Stimulated activated CD4-positive, alpha-beta T cell treated with anti-CD3 and anti-CD28 coated beads, TNF-alpha, amount 100 ng/mL, for 24 hours (primary cell): ENCODE results near the gene IARS1.
A peak's percentile ranks its signal among the peaks of the same experiment; 100 is the strongest.

Experiments
- DNase-seq, 3 experiments: peaks; one replicate each; pipeline ENCODE4 v3.0.0-alpha.2; 2020; ENCODE audit warnings: low read depth in 3 of 3

The IARS1 gene

DNA sequence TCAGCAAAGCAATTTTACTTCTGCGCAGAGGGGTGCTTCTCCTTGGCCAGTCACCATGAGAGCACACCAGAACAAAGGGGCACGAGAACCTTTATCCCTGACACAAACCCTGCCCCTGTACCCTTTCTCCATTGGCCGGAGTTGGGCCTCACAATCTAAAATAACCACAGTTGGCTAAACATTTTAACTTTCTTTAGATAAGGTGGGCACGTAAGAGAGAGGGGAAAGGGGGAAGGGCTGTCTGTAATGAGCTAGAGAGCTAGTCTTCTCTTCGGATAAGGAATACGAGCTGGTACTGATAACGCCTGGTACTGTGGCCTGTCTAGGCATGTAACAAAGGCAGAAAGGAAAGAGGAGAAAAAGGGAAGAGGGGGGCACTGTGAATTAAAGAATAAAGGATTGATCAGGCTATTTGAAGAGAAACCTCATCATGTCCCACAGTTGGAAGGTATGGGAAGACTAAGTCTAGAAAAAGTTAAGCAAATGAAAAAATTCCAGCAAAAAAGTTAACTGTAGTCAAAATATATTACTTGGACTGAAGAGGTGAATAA lies 1.8 kb upstream of the IARS1 start:
- no peak for DNase-seq

DNA sequence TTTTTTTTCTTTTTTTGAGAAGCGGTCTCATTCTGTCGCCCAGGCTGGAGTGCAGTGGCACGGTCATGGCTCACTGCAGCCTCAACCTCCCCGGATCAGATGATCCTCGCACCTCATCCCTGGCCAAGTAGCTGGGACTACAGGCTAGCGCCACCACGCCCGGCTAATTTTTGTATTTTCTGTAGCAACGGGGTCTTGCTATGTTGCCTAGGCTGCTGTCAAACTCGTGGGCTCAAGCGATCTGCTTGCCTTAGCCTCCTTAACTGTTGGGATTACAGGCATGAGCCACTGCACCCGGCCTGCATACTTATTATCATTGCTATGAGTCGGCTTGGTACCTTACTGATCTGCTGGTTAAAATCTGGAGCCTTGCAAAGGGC lies 790 bp upstream of the IARS1 start:
- peak in 1 of 3 experiments; percentile 6 for DNase-seq

DNA sequence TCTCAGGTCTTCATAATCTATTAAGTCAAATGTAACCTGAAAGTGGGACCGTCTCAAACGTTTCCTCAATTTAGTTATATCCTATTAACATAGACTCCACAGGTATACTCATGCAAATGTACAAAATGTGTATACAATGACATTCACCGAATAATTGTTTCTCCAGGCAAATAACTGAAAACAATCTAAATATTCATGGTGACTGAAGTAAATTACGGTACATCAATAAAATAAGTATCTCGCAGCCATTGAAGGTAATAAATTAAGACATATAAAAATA lies 482 bp downstream of the IARS1 start:
- DNase-seq: no peak

DNA sequence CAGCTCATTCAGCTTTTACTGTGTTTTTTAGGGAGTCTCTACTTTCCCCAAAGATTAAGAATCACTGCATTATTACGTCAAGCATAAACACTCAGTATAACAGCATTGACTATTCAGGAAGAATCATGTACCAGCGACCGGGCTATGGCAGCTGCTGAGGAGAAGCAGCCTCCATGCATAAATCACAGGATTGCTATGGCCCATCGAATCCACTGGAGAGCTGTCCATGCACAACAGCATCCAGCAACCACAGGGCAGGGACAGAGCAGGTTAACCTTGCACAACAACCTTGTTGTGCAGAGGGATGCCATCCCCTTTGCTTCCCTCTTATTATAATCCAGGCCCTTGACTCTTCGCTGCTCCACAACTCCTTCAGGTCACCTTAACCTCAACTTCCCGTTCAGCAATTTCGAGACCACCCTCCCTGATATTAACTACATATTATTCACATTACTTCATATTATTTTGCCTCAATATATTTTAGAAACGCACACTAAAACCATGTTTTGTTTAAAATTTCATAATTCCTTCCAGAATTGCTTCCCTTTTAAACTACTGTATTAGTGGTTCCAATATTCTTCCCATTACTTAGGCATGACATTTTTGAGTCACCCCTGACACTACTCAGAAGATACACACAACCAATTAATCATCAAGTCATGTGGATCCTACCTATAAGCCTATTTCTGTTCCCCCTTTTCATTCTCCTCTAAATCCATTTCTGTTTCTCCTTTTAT lies 991 bp downstream of the IARS1 start:
- DNase-seq: no peak

DNA sequence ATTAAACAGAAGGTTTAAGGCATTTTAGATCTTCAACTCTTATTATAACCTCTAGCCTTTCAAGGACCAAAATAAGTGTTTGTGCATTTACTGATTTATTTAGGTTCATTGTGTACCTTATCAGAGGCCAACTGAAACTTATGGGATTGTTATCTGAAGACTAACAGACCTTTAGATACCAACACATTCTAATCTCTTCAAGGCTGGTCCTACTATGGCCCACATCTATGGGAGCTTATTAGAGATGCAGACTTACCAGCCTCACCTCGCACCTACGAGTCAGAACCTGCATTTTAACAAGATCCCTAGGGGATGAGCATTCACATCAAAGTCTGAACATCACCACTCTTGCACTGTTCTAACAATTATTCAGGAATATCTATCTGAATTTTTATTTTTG lies 1.9 kb downstream of the IARS1 start:
- no peak for DNase-seq

DNA sequence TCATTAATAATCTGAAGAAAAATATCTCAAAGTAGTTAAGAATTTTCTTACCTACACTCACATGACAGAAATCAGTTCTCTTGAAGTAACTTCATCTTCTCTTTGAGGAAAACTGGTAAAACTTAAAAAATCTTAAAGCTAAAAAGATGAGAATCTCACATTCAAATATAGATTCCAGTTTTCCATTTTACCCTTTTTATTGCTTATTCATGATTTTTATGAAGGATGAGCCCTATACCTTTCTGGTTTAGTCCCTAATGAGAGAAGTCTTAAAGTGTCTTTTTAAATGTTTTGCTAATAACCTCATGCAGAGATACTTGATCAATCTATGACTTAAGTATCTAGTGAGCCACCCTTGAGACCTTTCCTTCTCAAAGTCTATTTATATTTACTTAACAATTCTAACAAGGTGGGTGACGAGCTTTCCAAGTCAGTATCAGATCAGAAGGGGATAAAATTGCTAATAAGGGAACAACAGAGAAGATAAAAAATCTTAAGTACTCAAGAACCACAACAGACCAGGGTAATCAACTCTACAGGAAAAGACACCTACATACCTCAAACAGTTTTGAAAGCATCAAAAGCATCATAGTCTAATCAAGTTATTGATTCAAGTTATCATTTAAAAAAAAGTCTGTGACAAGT lies 2.6 kb downstream of the IARS1 start:
- DNase-seq: no peak

DNA sequence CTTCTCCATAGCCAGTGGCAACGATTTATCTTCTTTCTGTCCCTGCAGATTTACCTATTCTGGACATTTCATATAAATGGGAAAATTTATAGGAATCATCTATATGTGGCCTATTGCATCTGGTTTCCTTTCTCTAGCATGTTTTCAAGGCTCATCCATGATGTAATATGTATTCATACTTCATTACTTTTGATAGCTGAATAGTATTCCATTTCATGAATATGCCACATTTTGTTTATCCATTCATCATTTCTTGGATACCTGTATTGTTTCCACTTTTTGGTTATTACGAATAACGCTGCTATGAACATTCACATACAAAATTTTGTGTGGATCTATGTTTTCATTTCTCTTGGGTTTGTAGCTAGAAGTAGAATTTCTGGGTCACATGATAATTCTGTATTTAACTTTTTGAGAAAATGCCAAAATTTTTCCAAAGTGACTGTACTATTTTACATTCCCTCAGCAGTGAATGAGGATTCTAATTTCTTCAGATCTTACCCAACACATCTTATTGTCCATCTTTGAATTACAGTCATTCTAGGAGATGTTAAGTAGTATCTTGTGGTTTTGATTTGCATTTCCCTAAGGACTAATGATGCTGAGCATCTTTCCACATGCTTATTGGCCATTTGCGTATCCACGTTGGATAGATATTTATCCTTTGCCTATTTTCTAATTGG lies 3.6 kb downstream of the IARS1 start:
- no peak for DNase-seq

DNA sequence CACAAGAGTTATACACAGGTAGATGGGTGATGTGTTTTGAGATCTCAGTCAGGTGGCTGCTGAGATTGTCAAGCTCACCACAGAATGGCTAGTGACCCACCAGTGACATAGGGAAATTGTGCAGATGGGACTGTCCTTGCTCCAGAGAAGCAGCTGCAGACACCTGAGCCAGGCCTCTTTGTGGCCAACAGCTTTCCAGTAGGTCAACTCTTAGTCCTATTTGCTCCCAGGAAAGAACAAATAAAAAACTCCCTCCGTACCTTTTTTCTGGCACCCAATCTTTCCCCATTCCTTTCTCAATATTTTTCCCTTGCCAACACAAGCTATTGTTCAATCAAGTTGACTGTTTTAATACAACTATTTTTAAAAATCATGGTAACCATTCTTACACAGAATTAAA lies 14.2 kb downstream of the IARS1 start:
- no peak for DNase-seq

DNA sequence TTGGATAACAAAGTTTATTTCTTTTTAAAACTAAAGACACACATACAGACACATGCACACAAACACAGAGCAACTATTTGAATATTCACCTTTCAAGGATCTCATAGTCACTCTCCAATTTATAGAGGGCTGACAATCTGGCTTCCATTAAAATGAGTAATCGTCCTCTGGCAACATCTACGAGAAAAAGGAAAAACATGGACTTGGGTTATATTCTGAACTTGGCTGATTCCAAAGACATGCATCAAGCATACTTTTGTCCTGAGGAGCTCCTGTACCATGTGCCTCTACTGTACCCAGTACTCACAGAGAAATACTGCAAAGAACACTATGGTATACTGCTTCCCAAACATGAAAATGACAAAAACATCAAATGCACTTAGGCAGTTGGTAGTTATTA lies 15.4 kb downstream of the IARS1 start:
- DNase-seq: no peak

DNA sequence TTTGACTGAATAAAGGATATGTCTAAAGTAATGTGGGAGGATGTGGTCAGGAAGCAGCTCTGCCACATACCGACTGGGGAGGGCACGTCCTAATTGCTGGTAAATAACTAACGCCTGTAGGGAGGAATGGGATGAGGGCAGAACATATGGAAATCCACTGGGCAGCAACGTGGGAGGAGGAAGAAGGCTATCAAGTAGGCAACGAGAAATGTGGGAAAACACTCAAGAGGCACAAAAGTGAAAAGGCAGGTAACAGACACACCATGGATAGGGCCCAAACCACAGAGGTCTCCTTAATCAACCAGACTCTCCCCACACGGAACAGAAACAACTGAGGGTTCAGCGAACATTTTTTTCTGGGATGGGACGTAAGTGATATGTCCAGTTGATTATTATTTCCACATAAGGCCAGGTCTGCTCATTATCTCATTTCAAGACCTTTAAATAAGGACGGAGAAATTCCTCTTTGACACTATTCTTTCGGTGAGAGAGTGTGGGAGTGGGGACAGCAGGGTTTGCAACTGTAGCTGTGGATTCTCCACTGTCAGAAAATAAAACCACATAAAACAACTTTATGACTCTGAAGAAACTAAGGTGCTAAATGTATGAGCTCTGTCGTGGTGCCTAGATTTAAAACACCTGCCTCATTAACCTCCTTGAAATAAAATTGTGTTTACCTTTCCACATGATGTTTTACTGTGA lies 17.0 kb downstream of the IARS1 start:
- DNase-seq: no peak

DNA sequence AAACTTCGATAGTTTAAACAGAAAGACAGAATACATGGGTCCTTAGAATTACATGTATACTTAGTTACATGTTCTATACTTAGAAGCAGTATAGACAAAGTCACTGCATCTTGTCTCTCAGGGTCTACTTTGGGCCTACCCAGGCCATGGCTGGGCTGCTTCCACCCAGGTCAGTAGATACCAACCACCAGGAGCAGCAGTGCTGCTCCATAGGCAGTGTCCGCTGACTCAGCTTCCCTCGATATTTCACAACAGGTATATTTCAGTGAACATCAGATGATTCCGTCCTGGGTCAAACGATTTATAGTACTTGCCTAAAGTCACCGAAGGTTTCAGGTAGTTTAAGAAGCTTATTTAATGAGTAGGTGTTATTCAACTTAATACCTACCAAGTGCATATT lies 18.0 kb downstream of the IARS1 start:
- DNase-seq: no peak

DNA sequence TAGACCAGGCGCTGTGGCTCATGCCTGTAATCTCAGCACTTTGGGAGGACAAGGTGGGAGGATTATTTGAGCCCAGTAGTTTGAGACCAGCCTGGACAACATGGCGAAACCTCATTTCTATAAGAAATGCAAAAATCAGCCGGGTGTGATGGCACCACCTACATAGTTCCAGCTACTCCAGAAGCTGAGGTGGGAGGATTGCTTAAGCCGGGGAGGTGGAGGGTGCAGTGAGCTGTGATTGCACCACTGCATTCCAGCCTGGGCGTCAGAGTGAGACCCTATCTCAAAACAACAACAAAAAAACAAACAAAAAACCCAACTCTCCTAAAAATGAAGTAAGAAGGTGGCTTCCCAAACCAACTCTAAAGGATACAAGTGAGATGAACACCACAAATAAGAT lies 23.0 kb downstream of the IARS1 start:
- no peak for DNase-seq

DNA sequence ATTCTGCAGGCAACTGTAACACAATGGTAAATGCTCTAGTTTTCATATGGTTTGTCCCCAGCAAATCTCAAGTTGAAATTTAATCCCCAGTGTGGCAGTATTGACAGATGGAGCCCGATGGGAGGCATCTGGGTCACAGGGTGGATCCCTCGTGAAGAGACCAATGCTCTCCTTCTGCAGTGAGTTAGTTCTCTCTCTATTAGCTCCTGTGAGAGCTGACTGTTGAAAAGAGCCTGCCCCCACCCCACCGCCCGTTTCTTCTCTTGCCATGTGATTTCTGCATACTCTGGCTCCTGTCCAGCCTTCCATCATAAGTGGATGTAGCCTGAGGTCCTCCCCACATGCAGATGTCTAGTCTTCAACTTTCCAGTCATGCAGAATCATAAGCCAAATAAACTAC lies 27.0 kb downstream of the IARS1 start:
- DNase-seq: no peak

DNA sequence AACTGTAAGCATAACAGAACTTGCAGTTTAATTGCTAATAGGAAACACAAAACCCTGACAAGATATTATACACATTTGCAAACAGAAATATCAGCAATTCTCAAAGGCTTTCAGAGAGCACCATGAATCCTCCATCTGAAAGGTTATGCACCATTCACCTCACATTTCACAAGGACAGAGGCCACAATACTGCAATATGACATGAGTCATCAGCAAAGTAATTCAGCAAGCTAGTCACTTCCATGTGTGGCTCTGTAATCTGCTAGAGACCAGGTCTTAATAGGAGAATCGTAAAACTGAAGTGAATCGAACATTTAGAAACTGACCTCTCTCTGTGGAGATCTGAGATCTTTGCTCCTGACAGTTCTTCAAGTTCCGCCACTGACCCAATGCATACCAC lies 28.3 kb downstream of the IARS1 start:
- no peak for DNase-seq

DNA sequence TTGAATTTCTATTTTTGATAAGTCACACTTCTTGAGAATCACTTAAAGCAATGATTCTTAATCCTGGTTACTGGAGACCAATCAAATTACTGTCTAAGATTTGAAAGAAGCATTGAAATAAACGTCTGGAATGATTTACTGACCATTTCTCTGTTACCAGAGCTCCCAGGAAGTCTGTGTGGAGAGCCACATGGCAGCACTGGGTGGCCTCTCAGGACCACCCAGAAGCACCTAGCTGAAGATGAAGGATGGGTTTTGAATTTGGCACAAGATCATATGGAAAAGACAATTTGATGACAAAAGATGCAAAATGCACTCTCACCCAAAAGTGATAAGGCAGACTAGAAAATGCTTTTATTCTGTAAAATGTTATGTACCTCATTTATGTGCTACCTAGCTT lies 30.4 kb downstream of the IARS1 start:
- no peak for DNase-seq

DNA sequence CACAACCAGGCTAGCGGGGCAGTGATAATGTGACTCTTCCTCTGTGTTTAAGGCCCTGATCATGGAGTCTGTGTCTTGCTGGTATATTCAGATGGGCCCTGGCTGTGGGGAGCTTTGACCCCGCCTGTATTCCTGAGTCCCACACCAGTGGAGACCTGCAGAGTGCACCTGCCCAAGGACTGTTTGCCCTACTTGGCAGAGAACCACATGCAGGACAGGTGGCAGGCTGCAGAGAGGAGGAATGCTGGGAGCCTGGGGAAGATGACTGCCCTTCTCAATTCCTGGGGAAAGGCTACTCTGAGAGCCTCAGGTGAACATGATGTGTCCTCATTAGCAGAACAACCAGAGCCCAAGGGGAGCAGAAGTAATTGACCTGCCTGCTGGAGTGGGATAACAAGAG lies 36.2 kb downstream of the IARS1 start:
- DNase-seq: no peak

DNA sequence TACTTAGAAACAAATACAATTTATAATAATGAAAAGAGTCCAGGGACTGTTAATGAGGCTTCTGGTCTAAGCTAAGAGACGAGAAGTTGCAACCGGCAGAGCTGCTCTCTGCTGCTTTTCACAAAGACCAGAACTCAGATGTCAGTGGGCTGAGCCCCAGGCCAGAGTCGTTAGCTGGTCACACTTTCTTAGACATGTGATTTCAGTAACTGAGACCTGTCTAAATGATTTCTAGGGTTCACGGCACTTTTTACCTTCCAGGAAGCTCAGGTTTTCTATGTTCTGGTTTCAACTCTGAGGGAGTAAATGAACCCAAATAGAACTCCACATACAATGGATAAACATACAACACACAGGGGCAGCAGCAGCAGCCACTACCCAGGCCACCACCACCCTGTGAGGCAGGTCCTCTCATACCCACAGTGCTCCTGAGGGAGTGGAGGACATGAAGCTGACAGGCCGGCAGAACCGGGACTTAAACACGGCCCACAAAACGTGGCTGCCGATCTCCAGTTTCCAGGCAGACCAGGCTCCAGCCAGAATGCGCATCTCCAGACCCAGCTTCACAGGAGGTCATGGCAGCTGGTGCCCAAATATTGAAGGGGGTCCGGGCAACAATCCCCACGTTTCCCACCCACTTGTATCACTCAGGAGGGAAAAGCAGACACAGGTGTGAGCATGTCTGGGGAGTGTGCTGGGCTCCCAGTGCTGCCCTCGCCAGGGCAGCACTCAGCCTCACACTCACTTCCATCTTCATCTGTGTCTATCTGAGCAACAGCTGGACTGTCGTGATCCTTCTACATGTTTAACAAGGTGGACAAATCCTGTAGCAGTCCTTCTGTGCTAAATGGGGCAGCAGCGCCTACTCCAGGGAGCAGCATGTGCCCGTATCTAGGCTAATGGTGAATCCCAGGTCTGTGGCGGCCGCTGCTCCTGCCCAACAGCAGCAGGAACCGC lies 38.8 kb downstream of the IARS1 start:
- DNase-seq: no peak

DNA sequence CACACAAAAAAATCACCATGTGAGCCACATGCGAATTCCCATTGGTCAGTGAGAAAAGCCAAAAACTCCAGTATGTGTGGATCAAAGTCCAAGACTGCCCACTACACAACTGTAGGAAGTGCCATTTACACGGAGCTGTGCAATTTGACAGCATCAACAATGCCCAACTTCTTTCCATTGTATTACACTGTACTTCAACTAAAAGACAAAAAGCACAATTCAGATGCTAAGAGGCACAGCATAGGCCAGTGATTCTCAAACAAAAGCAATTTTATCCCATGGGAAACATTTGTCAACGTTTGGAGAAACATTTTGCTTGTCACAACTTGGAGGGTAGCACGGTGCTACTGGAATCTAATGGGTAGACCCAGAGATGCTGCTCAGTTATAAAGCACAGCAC lies 39.8 kb downstream of the IARS1 start:
- no peak for DNase-seq

DNA sequence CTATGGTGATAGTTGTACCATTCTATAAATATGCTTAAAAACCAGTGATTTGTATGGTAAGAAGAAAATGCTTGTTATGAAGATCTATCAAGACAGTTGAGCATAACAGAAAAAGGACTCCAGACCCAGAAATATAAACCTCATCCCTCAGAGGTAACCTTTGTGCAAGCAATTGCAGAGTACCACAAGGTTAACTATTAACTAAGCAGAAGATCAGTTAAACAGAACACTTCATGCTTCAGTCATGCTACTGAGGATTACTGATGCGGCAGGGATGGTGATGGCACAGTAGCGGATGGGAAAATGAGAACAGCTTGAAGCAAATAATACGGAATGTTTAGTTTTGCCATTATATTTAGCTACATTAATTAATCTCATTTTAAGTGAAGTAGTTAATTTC lies 45.5 kb downstream of the IARS1 start:
- no peak for DNase-seq

DNA sequence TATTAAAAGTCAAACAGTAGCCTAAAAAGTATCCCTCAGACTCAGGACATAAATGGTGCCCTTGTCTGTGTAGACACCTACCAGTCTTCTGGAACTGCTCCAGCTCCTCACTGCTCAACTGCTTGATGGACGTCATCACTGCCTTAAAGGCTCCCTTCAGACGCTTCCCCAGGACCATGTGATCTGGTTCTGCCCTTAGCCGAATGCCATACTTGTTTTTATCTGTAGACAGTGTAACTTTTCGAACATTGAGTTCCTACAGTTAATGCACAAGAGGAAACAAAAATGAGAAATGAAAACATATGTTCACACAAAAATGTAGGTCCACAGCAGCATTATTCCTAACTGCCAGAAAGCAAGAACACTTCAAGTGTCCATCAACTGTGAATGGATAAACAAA lies 46.2 kb downstream of the IARS1 start:
- no peak for DNase-seq

DNA sequence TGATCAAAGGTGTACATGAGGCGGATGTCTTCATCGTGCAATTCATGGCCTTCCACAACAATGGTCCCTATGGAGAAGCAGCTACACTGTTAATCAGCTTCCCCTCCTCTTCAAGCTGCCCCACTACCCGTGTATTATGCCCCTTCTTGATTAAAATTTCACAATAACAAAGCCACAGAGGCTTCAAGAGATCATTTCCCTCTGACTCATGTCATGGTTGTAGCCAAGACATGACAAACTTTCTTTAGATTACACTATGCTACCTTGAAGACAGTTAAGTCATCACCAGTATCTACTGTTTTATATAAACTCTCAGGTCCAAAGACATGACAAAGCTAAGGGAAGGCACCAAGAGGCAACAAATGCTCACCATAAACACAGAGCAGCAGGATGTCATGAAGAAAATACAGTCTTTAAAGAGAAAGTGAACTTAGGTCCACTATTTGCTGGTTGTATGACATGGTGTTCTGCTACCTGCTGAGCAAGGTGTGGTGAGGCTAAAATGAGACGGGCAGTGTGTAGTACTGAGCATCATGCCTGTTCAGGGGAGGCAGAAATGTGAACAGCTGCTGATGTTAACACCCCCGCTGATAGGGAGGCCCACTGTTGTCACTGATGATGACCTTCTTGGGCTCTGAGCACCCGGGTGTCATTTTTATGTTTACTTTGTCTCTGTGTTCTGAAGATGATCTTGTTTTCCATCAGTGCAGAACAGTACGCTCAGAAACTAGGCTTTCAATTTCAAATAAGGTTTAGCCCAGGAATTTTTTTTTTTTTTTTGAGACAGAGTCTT lies 48.3 kb downstream of the IARS1 start:
- DNase-seq: no peak
